Measurements from ENCODE around the gene SPANXN2. TPM values are rescaled to one million over a fixed set of nuclear protein-coding genes. Genes with fewer than 3 reads are reported as not detected.
"Not testable (repeated sequence)": the region's sequence is repeated elsewhere in the genome, so short reads cannot be mapped to it uniquely, and the experiment has no call there.

The SPANXN2 gene, protein sequence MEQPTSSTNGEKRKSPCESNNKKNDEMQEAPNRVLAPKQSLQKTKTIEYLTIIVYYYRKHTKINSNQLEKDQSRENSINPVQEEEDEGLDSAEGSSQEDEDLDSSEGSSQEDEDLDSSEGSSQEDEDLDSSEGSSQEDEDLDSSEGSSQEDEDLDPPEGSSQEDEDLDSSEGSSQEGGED
- total RNA-seq = not detected

DNA sequence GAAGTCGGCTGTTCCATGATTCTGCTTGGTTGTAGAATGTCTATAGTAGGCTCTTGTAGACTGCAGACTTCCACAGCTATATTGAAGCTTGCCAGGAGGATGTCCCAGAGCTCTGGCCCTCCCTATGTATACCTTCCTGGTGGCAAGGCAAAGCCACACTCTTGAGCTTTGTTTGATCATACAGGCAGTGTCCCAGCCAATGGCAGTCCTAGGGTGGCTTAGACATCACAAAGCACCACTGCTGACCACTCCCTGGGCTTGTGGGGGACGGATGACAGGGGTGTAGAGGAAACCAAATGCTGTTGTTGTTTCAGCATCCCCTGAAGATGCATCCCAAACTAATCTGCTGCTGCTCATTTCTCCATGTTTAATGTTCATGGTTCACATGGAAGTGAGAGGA is at the start of gene SPANXN2:
Gene SPANXN2, minus strand, starts transcription at position 101 of the 400 bp plus-strand sequence. Its CDS starts 84 bp downstream, at position 17.
- not testable (repeated sequence) for ATAC-seq, H3K36me3 Mint-ChIP-seq, H3K27ac Mint-ChIP-seq

DNA sequence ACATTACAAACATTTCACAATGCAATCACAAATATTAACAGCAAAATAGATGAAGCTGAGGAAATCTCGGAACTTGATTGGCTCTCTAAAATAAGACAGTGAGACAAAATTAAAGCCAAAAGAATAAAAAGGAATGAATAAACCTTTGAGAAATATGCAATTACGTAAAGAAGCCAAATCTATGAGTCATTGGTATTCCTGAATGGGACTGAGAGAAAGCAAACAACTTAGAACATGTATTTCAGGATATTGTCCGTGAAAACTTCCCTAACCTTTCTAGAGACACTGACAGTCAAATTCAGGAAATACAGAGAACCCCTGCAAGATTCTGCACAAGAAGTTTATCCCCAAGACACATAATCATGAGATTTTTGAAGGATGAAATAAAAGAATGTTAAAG is 48.4 kb upstream of the SPANXN2 start:
- DNase-seq (ENCODE audit: low spot score in 2 of 2) (no peak), ATAC-seq (no peak)
- H3K36me3 Mint-ChIP-seq = peaks cover 0 to 8% of the 10 kb centered on the region in 2 donors
- peaks cover 11 to 13% of the 10 kb centered on the region in 2 donors for H3K9me3 Mint-ChIP-seq
- H3K27ac Mint-ChIP-seq = no peak overlapping the region

More for the DNA sequence above, at the start of gene SPANXN2:
- peaks cover 18 to 43% of the 10 kb centered on the region in 2 donors for H3K9me3 Mint-ChIP-seq
- not testable (repeated sequence) for DNase-seq (ENCODE audit: low spot score in 2 of 2)

DNA sequence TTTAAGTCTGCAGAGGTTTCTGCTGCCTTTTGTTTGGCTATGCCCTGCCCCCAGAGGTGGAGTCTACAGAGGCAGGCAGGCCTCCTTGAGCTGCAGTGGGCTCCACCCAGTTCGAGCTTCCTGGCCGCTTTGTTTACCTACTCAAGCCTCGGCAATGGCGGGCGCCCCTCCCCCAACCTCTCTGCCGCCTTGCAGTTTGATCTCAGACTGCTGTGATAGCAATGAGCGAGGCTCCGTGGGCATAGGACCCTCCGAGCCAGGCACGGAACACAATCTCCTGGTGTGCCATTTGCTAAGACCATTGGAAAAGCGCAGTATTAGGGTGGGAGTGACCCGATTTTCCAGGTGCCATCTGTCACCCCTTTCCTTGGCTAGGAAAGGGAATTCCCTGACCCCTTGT is 47.2 kb upstream of the SPANXN2 start:
- ATAC-seq; H3K27ac Mint-ChIP-seq; DNase-seq (ENCODE audit: low spot score in 2 of 2); H3K36me3 Mint-ChIP-seq; H3K9me3 Mint-ChIP-seq: not testable (repeated sequence)

DNA sequence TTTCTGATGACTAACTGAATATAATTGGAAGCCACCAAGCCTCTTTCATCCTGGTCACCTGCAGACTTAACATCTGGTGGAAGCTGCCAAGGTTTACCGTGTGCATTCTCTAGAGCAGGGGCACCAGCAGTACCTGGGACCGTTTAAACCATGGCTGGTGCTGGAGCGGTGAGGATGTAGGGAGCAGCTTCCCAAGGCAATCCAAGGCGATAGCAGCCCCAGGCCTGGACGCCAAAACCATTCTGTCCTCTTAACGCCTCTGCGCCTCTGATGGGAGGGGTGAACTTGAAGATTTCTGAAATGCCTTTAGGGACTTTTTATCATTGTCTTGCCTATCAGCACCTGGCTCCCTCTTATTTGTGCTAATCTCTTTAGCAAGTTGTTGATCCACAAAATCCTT is 37.3 kb upstream of the SPANXN2 start:
- Mint-ChIP-seq H3K27ac (no peak overlapping the region), H3K36me3 (no peaks in the 10 kb centered on the region), H3K9me3 (no peaks in the 10 kb centered on the region)
- ATAC-seq (no peak), DNase-seq (ENCODE audit: low spot score in 2 of 2) (no peak)

DNA sequence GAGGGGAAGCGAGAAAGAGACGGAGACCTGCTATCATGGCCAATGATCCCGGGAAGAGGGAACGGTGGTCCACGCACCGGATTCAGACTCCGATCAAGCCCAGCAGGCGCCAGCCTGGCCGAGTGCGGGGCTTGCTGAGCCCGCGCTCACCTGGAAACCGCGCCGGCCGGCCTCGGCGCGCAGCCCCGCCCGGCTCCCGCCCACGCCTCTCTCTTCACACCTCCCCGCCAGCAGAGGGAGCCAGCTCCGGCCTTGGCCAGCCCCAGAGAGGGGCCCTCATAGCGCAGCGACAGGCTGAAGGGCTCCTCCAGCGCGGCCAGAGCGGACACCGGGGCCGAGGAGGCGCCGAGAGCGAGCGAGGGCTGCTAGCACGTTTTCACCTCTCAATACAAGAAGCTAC is 36.8 kb upstream of the SPANXN2 start:
- no peak overlapping the region for H3K27ac Mint-ChIP-seq

DNA sequence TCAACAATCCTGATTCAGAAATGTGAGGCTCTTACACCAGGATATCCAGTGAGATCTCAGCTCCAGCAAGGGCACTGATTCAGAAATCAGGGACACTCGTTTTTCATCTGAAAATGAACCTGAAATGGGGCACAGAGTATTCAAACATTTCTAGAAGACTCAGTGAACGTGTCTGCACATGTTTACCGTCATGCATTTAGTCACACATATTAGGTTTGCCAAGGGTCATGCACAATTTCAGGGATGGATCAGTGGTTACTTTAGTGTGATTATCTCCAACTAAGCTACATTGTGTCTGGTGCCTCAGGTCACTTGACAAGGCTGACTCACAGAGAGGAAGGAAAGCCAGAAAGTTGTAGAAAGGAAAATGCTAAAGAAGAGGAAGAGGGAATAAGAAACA is 33.6 kb upstream of the SPANXN2 start:
- Mint-ChIP-seq H3K9me3 (no peaks in the 10 kb centered on the region), H3K36me3 (no peaks in the 10 kb centered on the region), H3K27ac (no peak overlapping the region)
- DNase-seq (ENCODE audit: low spot score in 2 of 2) (no peak), ATAC-seq (no peak)

More for the DNA sequence above, 36.8 kb upstream of the SPANXN2 start:
- H3K36me3 Mint-ChIP-seq = no peaks in the 10 kb centered on the region
- DNase-seq (ENCODE audit: low spot score in 2 of 2) (no peak), ATAC-seq (no peak)
- no peaks in the 10 kb centered on the region for H3K9me3 Mint-ChIP-seq

DNA sequence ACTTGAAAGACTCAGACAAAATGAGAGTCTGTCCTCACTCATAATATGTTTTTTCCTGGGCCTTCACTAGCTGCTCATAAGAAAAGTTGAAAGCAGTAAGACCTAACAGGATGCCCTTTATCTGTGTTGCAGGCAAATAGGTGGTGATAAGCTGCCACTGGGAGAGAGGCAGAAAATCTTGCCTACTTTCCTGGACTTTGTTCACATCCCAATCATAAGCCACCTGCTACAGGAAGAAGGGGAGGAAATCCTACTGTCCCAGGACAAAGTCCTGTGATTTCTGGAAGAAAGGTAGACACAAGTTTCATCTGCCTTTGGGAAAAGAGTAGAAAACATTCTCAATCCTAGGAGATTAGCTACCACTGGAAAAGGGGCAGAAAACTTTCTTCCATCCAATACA is 13.3 kb upstream of the SPANXN2 start:
- H3K9me3 Mint-ChIP-seq = no peaks in the 10 kb centered on the region
- H3K27ac Mint-ChIP-seq = no peak overlapping the region
- DNase-seq (ENCODE audit: low spot score in 2 of 2) = no peak
- no peaks in the 10 kb centered on the region for H3K36me3 Mint-ChIP-seq
- no peak for ATAC-seq

DNA sequence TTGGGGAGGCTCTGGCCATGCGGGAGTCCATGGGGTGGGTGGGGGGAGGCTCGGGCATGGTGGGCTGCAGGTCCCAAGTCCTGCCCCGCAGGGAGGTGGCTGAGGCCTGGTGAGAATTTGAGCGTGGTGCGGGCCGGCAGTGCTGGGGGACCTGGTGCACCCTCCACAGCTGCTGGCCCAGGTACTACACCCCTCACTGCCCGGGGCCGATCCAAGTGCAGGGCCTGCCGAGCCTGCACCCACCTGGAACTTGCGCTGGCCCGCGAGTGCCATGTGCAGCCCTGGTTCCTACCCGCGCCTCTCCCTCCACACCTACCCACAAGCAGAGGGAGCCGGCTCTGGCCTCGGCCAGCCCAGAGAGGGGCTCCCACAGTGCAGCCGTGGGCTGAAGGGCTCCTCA is 5.7 kb upstream of the SPANXN2 start:
- ATAC-seq (no peak), DNase-seq (ENCODE audit: low spot score in 2 of 2) (no peak)
- no peaks in the 10 kb centered on the region for H3K36me3 Mint-ChIP-seq
- H3K9me3 Mint-ChIP-seq = peaks cover 9 to 10% of the 10 kb centered on the region in 2 donors
- no peak overlapping the region for H3K27ac Mint-ChIP-seq

DNA sequence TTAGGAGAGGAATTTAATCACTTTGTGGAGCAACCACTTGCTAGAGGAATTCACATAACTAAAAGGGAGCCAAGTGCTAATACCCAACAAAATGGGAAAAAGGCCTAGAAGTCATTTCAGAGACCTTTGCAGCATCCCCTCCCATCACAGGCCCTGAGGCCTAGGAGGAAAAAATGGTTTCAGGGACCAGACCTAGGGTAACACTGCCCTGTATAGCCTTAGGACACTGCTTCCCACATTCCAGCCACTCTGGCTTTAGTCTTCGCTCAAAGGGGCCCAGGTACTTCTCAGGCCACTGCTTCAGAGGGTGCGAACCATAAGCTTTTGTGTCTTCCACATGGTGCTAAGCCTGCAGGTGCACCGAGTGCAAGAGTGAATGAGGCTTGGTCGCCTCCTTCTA is 19.1 kb downstream of the SPANXN2 start:
- no peak for ATAC-seq

DNA sequence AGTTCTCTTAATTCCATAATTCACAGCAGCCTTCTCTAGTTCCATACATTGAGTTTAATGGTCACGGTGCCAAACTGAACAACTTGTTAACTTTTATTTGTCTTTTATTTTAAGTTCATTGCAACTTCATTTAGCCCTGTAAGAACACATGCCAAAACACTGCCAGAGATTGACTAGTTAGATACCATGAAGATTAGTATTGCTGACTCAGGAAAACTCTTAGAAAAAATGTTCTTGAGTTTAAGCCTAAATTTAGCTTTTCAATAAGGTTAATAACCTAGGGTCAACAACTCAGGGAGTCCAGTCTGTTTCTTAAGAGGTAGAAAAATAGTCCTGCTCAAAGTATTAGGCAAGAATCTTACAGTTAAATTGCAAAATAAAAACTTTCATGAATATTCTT is 25.7 kb downstream of the SPANXN2 start:
- H3K27ac Mint-ChIP-seq = no peak overlapping the region
- no peak for ATAC-seq
- peaks cover 3 to 7% of the 10 kb centered on the region in 2 donors for H3K9me3 Mint-ChIP-seq
- H3K36me3 Mint-ChIP-seq = no peaks in the 10 kb centered on the region
- DNase-seq (ENCODE audit: low spot score in 2 of 2) = no peak

More for the DNA sequence above, 19.1 kb downstream of the SPANXN2 start:
- Mint-ChIP-seq H3K27ac (no peak overlapping the region), H3K9me3 (peaks cover 8 to 10% of the 10 kb centered on the region in 2 donors), H3K36me3 (no peaks in the 10 kb centered on the region)
- DNase-seq (ENCODE audit: low spot score in 2 of 2) = no peak

DNA sequence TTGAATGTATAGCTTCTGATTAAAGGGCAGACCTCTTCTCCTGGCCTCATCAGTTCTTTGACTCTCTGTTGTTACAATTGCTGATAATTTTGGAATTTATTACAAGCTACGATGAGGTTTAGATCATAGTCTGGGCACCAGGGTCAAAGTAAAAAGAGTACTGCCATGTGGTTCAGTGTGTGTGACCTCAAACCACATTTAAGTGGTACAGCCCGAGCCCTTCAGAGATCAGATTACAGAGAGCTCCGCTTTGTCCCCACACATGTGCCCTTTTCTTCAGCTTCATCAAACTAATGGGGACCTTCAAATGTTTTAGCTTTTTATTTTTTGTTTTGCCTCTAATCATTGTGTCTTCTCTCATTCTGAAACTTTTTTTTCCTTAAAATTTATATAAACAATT is 37.1 kb downstream of the SPANXN2 start:
- DNase-seq (ENCODE audit: low spot score in 2 of 2) = no peak
- Mint-ChIP-seq H3K36me3 (no peaks in the 10 kb centered on the region), H3K27ac (no peak overlapping the region), H3K9me3 (peaks cover 0 to 3% of the 10 kb centered on the region in 2 donors)
- ATAC-seq = no peak

DNA sequence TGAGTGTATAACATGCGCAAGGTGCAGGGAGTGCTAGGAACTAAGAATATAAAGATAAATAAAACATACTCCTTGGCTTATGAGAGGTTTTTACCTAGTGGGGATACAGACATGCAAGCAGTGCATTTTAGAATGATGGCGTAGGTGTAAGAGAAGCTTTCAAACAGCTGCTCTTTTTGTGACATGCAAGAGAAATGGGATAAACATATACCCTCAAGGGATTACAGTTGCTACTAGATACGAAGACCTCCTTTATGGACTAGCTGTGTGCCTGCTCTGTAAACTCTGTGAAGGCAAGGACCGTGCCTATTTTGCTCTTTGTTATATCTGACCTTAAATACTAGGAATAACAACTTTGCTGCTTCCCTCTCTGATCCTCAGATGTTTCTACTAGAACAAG is 45.6 kb downstream of the SPANXN2 start:
- DNase-seq (ENCODE audit: low spot score in 2 of 2) (no peak), ATAC-seq (no peak)
- H3K36me3 Mint-ChIP-seq = no peaks in the 10 kb centered on the region
- H3K9me3 Mint-ChIP-seq = peaks cover 0 to 4% of the 10 kb centered on the region in 2 donors
- no peak overlapping the region for H3K27ac Mint-ChIP-seq

DNA sequence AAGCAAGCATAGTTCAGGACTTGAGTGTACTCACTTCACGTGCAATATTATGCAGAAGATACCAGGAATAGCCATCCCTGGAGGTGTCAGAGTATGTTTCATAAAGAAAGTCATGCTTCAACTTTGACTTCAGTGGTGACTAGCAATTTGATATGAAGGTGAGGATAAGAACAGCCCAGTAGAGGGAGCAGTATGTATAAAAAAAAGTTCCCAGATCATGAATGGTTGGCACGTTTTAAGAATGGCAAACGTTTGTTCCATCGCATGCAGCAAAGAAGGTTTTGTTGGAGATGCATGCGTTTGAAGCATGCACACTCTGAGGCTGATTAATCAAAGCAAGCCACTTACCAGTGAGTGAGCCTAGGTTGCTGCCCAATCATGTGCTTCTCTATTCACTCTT is 51.2 kb downstream of the SPANXN2 start:
- Mint-ChIP-seq H3K27ac (no peak overlapping the region), H3K36me3 (no peaks in the 10 kb centered on the region), H3K9me3 (peaks cover 0 to 4% of the 10 kb centered on the region in 2 donors)
- ATAC-seq (no peak), DNase-seq (ENCODE audit: low spot score in 2 of 2) (no peak)

DNA sequence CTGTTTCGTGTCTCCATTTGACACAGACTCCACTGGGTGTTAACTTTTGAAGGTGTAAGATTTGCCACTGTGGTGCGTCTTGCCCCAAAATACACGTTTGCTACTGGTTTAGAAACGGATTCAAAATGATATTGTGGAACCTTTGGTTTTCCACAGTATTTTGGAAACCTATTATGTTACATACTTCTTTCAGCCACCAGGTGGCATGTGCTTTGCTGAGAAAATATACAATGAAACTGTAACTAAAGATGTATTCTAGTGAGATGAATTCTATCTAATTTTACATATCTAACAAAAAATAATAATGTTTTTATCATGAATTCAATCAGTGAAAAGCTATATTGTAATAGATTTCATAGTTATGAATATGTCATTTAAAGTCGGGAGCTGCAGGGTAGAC is 56.2 kb downstream of the SPANXN2 start:
- Mint-ChIP-seq H3K36me3 (no peaks in the 10 kb centered on the region), H3K9me3 (no peaks in the 10 kb centered on the region), H3K27ac (no peak overlapping the region)
- DNase-seq (ENCODE audit: low spot score in 2 of 2) = no peak
- no peak for ATAC-seq

DNA sequence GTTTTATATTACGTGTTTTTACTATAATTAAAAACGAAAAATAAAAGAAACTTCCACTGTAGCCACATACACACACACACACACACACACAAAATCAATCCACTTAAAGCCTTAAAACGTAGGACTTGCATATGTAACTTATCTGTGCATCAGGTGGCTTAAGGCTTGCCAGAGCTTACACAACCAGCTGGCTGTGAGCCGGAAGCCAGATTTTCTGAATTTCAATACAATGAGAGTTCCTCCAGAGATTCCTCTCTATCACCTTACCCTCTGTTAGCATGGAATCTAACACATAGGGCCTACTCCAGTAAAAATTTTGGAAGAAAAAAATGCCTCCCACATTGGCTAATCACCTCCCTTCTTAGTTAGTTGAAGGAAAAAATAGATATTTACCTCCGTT is 56.8 kb downstream of the SPANXN2 start:
- Mint-ChIP-seq H3K9me3 (no peaks in the 10 kb centered on the region), H3K27ac (no peak overlapping the region), H3K36me3 (no peaks in the 10 kb centered on the region)
- ATAC-seq (no peak), DNase-seq (ENCODE audit: low spot score in 2 of 2) (no peak)

Data from activated naive CD4-positive, alpha-beta T cell treated with anti-CD3 and anti-CD28 coated beads, Interleukin-2, amount 50 U/mL, for 72 hours (primary cell).